Adipose tissue (tissue), 3 donors: ENCODE data around the gene HOXD11. TPM values are rescaled to one million over a fixed set of nuclear protein-coding genes. Genes with fewer than 3 reads are reported as not detected.

Experiments used
- H3K27ac ChIP-seq: one replicate; pipeline ENCODE4 v1.5.1; 2013; ENCODE audit warnings: low read depth, low read length
- WGBS, 3 donors: extraction: QIAGEN DNeasy Blood & Tissue Kit; methylation state at CpG; one replicate each; pipeline ENCODE4 v1.1.7; 2013; 5-methylcytosine and 5-hydroxymethylcytosine counted together
- polyA plus RNA-seq, 3 donors: library from polyadenylated mRNA; stranded (reverse); fragments of 200-250 nt; gene quantifications; one replicate each; pipeline ENCODE4 v1.2.3, GENCODE V29; 2013
- donor health status: healthy with polysubstance abuse.
- donor health status: Bipolar disorder and iron deficiency.
- donor health status: healthy.

Gene HOXD11
- polyA plus RNA-seq, 3 donors, result 0.05 to 0.59 TPM; not detected in 1

DNA sequence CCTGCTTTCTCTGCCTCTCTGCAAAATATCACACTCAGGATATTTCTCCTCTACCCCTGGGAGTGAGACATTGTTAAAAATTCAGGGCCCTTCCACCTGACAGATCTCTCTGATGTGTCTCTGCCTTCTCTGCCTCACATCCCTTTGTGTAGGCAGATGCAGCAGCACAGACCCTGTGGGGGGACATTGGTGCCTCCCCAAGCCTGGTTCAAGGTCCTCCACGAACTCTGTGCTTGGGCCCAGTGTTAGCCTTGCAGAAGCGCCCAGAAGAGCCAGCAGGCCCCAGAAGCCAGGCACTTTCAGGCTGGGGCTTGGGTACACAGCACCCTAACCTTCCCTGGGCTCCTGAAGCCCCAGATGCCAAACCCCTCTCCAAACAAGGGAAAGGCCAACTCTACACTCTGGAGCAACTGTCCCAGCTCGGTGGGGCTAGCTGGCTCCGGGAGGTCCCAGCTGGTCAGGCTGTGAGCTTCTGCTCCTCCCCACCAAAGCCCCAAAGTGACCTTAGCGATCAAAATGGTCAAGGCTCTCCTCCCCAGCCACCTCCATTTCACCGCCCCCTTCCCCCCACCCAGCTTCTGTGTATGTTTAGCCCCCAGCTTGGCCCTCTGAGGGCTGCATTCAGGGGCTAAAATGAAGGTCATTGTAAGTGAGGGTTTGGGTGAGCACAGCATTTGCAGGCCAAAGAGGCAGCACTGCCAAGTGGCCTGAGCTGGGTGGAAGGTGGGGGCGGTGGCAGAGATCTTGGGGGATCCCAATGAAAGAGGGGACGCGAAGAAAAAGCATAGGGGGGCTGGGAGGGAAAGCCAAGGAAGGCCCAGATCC is 18.1 kb downstream of the HOXD11 start:
- 19 to 62% (median 46%) methylated on average over 9 of the region's 9 CpGs for WGBS, 3 donors
- H3K27ac ChIP-seq, result no peak overlapping the region

DNA sequence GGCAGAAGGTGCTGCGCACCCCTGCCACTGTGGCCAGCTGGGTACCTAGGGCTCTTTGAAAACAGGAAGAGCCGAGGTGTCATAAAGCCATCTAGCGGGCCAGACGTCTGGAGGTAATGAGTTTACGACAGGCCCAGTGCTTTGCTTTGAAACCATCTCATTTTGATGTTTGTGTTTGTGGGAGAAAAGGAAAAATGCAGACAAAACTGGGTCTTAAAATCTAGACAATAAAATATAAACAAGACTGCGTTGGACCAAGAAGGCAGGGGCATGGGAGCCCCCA is 18.6 kb downstream of the HOXD11 start:
- no peak overlapping the region for H3K27ac ChIP-seq
- WGBS, 3 donors, result 10 to 52% (median 37%) methylated on average over 6 of the region's 6 CpGs

- WGBS, 3 donors, result 3 to 7% (median 4%) methylated on average over 13 of the region's 13 CpGs
- no peak overlapping the region for H3K27ac ChIP-seq
Observed at GRCh38 chr2:176126929-176127773, 20.1 kb downstream of the HOXD11 start.

GRCh38 chr2:176127774-176128072 is 20.6 kb downstream of the HOXD11 start:
- WGBS, 3 donors, result 17 to 41% (median 29%) methylated on average over 4 of the region's 4 CpGs
- no peak overlapping the region for H3K27ac ChIP-seq

GRCh38 chr2:176128172-176128981 is 21.3 kb downstream of the HOXD11 start:
- H3K27ac ChIP-seq, result no peak overlapping the region
- 10 to 17% (median 12%) methylated on average over 40 to 49 of the region's 49 CpGs for WGBS, 3 donors

GRCh38 chr2:176128982-176129796 is 22.1 kb downstream of the HOXD11 start, which contains the start of gene HOXD8:
TSS of gene HOXD8 (plus strand) at chr2:176129705. CDS start at chr2:176130367, 662 bp downstream.
- no peak within 1 kb of the TSS for H3K27ac ChIP-seq
- 3 to 4% (median 4%) methylated on average over 64 of the region's 64 CpGs for WGBS, 3 donors

- WGBS, 3 donors, result 1 to 3% (median 2%) methylated on average over 22 to 43 of the region's 43 CpGs
- H3K27ac ChIP-seq, result no peak overlapping the region
Observed at GRCh38 chr2:176129813-176130146, 22.7 kb downstream of the HOXD11 start.

DNA sequence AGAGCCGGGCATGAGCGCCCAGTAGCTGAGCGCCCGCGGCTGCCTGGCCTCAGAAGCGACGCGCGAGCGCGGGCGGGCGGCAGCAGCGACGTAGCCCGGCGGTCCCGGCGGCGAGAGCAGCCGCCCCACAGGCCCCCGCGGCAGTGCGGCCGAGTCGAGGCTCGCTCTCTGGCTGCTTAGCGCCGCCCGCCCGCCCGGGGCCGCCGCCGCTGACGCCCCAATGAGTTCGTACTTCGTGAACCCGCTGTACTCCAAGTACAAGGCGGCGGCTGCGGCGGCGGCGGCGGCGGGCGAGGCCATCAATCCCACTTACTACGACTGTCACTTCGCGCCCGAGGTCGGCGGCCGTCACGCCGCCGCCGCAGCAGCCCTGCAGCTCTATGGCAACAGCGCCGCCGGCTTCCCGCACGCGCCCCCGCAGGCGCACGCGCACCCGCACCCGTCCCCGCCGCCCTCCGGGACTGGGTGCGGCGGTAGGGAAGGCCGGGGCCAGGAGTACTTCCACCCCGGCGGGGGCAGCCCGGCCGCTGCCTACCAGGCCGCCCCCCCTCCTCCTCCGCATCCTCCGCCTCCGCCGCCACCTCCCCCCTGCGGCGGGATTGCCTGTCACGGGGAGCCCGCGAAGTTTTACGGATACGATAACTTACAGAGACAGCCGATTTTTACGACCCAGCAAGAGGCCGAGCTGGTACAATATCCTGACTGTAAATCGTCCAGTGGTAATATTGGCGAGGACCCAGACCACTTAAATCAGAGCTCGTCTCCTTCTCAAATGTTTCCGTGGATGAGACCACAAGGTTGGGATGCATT is 23.3 kb downstream of the HOXD11 start:
- 1 to 3% (median 2%) methylated on average over 86 to 100 of the region's 100 CpGs for whole genome bisulfite sequencing, 3 donors
- H3K27ac ChIP-seq, result no peak overlapping the region

DNA sequence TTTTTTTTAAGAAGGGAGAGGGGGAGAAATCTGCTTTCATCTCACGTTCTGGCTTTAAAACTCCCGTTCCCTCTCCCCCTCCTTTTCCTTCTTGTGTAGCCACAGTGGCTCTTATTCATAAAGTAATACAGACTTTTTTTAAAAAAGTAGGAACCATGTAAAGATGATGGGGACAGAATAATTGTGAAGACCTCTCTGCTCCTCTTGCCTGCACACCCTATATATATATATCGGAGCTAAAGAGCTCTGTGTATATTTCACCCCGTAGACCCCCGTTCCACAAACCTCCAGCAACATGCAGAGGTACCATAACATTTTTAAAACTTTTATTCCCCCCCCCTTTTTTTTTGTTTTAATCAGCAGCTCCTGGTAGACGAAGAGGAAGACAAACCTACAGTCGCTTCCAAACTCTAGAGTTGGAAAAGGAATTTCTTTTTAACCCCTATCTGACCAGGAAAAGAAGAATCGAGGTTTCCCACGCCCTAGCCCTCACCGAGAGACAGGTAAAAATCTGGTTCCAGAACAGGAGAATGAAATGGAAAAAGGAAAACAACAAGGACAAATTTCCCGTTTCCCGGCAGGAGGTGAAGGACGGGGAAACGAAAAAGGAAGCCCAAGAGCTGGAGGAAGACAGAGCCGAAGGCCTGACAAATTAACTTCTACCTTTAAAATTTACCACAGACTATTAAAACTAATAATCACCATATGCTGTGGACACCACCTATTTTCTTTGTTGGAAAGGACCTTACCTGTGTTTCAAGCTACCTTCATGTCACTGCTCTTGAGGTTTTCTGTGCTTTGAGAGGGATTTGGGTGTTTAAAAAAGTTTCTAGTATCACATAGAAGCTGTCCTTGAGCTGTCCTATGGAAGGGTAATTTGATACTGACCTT is 24.1 kb downstream of the HOXD11 start:
- 13 to 17% (median 14%) methylated on average over 15 of the region's 15 CpGs for WGBS, 3 donors
- no peak overlapping the region for H3K27ac ChIP-seq

- WGBS, 3 donors, result 21 to 30% (median 24%) methylated on average over 4 of the region's 4 CpGs
- no peak overlapping the region for H3K27ac ChIP-seq
Observed at GRCh38 chr2:176131848-176132158, 24.7 kb downstream of the HOXD11 start.

GRCh38 chr2:176132205-176133171 is 25.4 kb downstream of the HOXD11 start:
- WGBS, 3 donors, result 11 to 29% (median 13%) methylated on average over 33 of the region's 33 CpGs
- H3K27ac ChIP-seq, result no peak overlapping the region

- H3K27ac ChIP-seq, result no peak overlapping the region
Observed at GRCh38 chr2:176133389-176133788, 26.3 kb downstream of the HOXD11 start.

GRCh38 chr2:176134035-176134434 is 27.0 kb downstream of the HOXD11 start:
- no peak overlapping the region for H3K27ac ChIP-seq
- WGBS, 3 donors, result 22 to 56% (median 53%) methylated on average over 4 of the region's 4 CpGs

- H3K27ac ChIP-seq, result no peak overlapping the region
Observed at GRCh38 chr2:176135035-176135440, 28.0 kb downstream of the HOXD11 start.

GRCh38 chr2:176136374-176137251 is 29.5 kb downstream of the HOXD11 start:
- H3K27ac ChIP-seq, result no peak overlapping the region
- 3% methylated on average over 53 to 71 of the region's 71 CpGs for WGBS, 3 donors
